Measurements from ENCODE around the gene SSR4. TPM values are rescaled to one million over a fixed set of nuclear protein-coding genes. Genes with fewer than 3 reads are reported as not detected.

Gene SSR4
- total RNA-seq, 1 experiment from 2014 or later, result 203 TPM

GRCh38 chrX:153783378-153784013, 11.0 kb upstream of the SSR4 start (continued):
- TF ChIP-seq STAT6 (CRISPR knock-in tag; conservative IDR thresholded peaks at IDR 0.05; ENCODE audit: low read depth) (no peak), CREB1 (CRISPR knock-in tag; IDR thresholded peaks at IDR 0.05) (no peak), ATF2 (CRISPR knock-in tag; IDR thresholded peaks at IDR 0.05; ENCODE audit: borderline replicate concordance, low read depth) (no peak), ERG (CRISPR knock-in tag; IDR thresholded peaks at IDR 0.05) (no peak), ZNF671 (CRISPR knock-in tag; IDR thresholded peaks at IDR 0.05) (no peak), FOXP4 (CRISPR knock-in tag; IDR thresholded peaks at IDR 0.05) (no peak)

GRCh38 chrX:153784325-153784967, 10.0 kb upstream of the SSR4 start:
- ATAC-seq (no peak), DNase-seq (ENCODE audit: low spot score) (no peak)
- Mint-ChIP-seq H3K27ac (no peak overlapping the region), H3K9me3 (no peaks in the 10 kb centered on the region), H3K4me1 (no peaks in the 10 kb centered on the region; the same call in 1 of the 2 replicates), H3K4me3 (no peak overlapping the region), H3K27me3 (ENCODE audit: low read depth) (no peaks in the 10 kb centered on the region), H3K36me3 (peaks cover 3% of the 10 kb centered on the region)
- POLR2A ChIA-PET, result no interaction called here
- CTCF ChIA-PET, result no interaction called here
- TF ChIP-seq PRDM15 (CRISPR knock-in tag; IDR thresholded peaks at IDR 0.05), result no peak
- no peak for TF ChIP-seq RELA (CRISPR knock-in tag; IDR thresholded peaks at IDR 0.05; ENCODE audit: borderline replicate concordance)
- no peak for TF ChIP-seq NFYB (CRISPR knock-in tag; conservative IDR thresholded peaks at IDR 0.05; ENCODE audit: low read depth)
- TF ChIP-seq GTF2I (CRISPR knock-in tag; conservative IDR thresholded peaks at IDR 0.05), result no peak
- no peak for TF ChIP-seq ERG (CRISPR knock-in tag; IDR thresholded peaks at IDR 0.05)
- TF ChIP-seq ZNF232 (CRISPR knock-in tag; IDR thresholded peaks at IDR 0.05), result no peak
- no peak for TF ChIP-seq ATF3 (CRISPR knock-in tag; conservative IDR thresholded peaks at IDR 0.05)
- TF ChIP-seq STAT6 (CRISPR knock-in tag; conservative IDR thresholded peaks at IDR 0.05; ENCODE audit: low read depth), result no peak
- no peak for TF ChIP-seq OVOL2 (CRISPR knock-in tag; IDR thresholded peaks at IDR 0.05; ENCODE audit: borderline replicate concordance)
- TF ChIP-seq NFATC4 (CRISPR knock-in tag; IDR thresholded peaks at IDR 0.05), result no peak
- no peak for TF ChIP-seq TEAD4 (CRISPR knock-in tag; IDR thresholded peaks at IDR 0.05)
- TF ChIP-seq RORB (CRISPR knock-in tag; IDR thresholded peaks at IDR 0.05), result no peak
- no peak for TF ChIP-seq FOXK1 (CRISPR knock-in tag; IDR thresholded peaks at IDR 0.05)

Data from WTC11 (cell line).